Upper lobe of left lung (tissue), 4 donors: ENCODE data around the gene LHX5.

Experiments
- CTCF ChIP-seq, 6 experiments: fragments of 450-650 bp in 4 of 6; fragments of 200-600 bp in 2 of 6; sonication (generic) in 2 of 6; IDR thresholded peaks; one replicate each; pipeline ENCODE4 v1.5.1; 2016 to 2019; ENCODE audit warnings: antibody characterized with exemption in 6 of 6
- EP300 ChIP-seq, 4 donors: sonication (generic); formaldehyde crosslinking; IDR thresholded peaks; one replicate each; pipeline ENCODE4 v1.5.1; 2017; ENCODE audit warnings: antibody characterized with exemption in 4 of 4, control low read depth in 2 of 4
- POLR2A ChIP-seq, 4 donors: fragments of 450-650 bp; IDR thresholded peaks; one replicate each; pipeline ENCODE4 v1.5.1; 2016 to 2017; ENCODE audit warnings: antibody characterized with exemption in 4 of 4, mild to moderate bottlenecking in 2 of 4

DNA sequence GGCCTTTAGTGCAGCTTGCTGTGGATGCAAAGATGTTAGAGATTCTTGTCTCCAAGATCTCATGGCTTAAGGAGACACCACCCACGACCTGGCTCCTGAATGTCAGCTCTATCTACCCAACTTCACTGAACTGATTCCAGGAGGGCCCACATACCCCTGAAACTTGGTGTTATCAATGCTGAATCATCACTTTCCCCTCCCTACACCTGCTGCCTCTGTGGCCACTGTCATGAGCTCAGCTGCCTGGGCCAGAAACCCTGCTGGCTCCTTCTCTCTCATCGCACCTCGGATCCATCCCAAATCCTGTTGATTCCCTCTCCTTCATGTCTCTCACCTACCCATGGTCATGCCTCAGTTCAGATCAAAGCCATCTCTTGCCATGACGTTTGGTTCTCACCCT is 15.1 kb upstream of the LHX5 start:
- TF ChIP-seq EP300 (IDR thresholded peaks at IDR 0.05): no peak
- TF ChIP-seq CTCF (IDR thresholded peaks at IDR 0.05): no peak
- no peak for TF ChIP-seq POLR2A (IDR thresholded peaks at IDR 0.05)
